Measurements from ENCODE around the gene PCDHA13. TPM values are rescaled to one million over a fixed set of nuclear protein-coding genes. Genes with fewer than 3 reads are reported as not detected.

The PCDHA13 gene
- polyA plus RNA-seq, 1 donor from 2014 or later: 0.89 TPM

DNA sequence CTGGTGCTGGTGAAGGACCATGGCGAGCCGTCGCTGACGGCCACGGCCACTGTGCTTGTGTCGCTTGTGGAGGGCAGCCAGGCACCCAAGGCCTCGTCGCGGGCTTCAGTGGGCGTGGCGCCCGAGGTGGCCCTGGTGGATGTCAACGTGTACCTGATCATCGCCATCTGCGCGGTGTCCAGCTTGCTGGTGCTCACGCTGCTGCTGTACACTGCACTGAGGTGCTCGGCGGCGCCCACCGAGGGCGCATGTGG lies 24.0 kb upstream of the PCDHA13 start:
- Histone ChIP-seq H3K4me2 (ENCODE audit: low read length) (no peak overlapping the region), H4K20me1 (ENCODE audit: insufficient read depth) (no peaks in the 10 kb centered on the region), H3K9me3 (ENCODE audit: low read length) (peaks cover 34% of the 10 kb centered on the region), H3F3A (ENCODE audit: insufficient read depth, low read length, poor library complexity, severe bottlenecking) (peaks cover 3% of the 10 kb centered on the region), H3K9ac (ENCODE audit: low read length) (no peak overlapping the region), H3K79me2 (replicated peaks; ENCODE audit: insufficient read depth, low read length) (peaks cover 9% of the 10 kb centered on the region), H3K27me3 (ENCODE audit: insufficient read depth, low read depth, low read length) (no peaks in the 10 kb centered on the region), H3K9me2 (ENCODE audit: insufficient read depth, low read length) (no peaks in the 10 kb centered on the region), H2AFZ (ENCODE audit: low read depth, low read length) (no peak overlapping the region), H3K27ac (ENCODE audit: low read length) (no peak overlapping the region), H3K4me3 (ENCODE audit: low read length) (peak overlapping the region; percentile 37), H3K36me3 (ENCODE audit: insufficient read depth, low read length) (peaks cover 28% of the 10 kb centered on the region)
- TF ChIP-seq REST (IDR thresholded peaks at IDR 0.05; ENCODE audit: borderline replicate concordance): no peak
- no peak for TF ChIP-seq EP300 (conservative IDR thresholded peaks at IDR 0.05; ENCODE audit: poor library complexity, severe bottlenecking)
- TF ChIP-seq SMC3 (conservative IDR thresholded peaks at IDR 0.05; ENCODE audit: poor library complexity): no peak
- TF ChIP-seq EZH2 (IDR thresholded peaks at IDR 0.05; ENCODE audit: borderline replicate concordance, insufficient read depth, low read length, poor library complexity, severe bottlenecking): no peak
- TF ChIP-seq RAD21 (conservative IDR thresholded peaks at IDR 0.05): no peak
- no peak for TF ChIP-seq POLR2AphosphoS5 (IDR thresholded peaks at IDR 0.05)
- TF ChIP-seq TAF1 (IDR thresholded peaks at IDR 0.05; ENCODE audit: low read depth): no peak
- no peak for TF ChIP-seq CTCF (IDR thresholded peaks at IDR 0.05; ENCODE audit: poor library complexity, severe bottlenecking)
- no peak for TF ChIP-seq MXI1 (conservative IDR thresholded peaks at IDR 0.05; ENCODE audit: poor library complexity, severe bottlenecking)

DNA sequence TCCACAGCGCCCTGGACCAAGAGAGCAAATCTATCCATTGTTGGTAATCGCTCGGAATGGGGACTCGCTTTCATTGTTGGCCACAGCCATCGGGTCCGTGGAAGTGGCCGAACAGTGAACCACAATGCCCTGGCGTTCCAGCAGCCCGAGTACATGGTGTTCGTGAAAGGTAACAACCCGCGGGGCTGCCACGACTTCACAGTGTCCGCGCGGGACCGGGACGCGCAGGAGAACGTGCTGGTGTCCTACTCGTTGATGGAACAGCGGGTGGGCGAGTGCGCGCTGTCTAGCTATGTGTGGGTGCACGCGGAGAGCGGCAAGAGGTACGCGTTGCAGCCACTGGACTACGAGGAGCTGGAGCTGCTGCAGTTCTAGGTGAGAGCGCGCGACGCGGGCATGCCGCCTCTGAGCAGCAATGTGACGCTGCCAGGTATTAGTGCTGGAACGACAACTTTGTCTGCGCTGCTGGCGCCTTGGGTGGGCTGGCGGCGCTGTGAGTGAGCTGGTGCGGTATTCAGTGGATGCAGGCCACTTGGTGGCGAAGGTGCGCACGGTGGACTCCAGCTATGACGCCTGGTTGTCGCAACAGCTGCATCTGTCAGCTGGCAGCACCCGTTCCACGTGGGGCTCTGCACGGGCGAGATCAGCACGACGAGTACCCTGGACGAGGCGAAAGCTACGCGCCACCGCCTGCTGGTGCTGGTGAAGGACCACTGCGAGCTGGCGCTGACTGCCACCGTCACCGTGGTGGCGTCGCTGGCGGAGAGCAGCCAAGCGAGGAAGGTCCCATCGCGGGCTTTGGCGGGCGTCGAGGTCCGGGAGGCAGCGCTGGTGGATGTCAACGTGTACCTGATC lies 19.3 kb upstream of the PCDHA13 start:
- Histone ChIP-seq H3K36me3 (ENCODE audit: insufficient read depth, low read length) (peaks cover 52% of the 10 kb centered on the region), H3F3A (ENCODE audit: insufficient read depth, low read length, poor library complexity, severe bottlenecking) (peaks cover 3% of the 10 kb centered on the region), H3K4me2 (ENCODE audit: low read length) (no peak overlapping the region), H2AFZ (ENCODE audit: low read depth, low read length) (no peak overlapping the region), H3K27ac (ENCODE audit: low read length) (no peak overlapping the region), H3K27me3 (ENCODE audit: insufficient read depth, low read depth, low read length) (no peaks in the 10 kb centered on the region), H3K9me2 (ENCODE audit: insufficient read depth, low read length) (no peaks in the 10 kb centered on the region), H3K4me3 (ENCODE audit: low read length) (no peak overlapping the region), H3K9me3 (ENCODE audit: low read length) (peaks cover 45% of the 10 kb centered on the region), H3K79me2 (replicated peaks; ENCODE audit: insufficient read depth, low read length) (peaks cover 40% of the 10 kb centered on the region), H4K20me1 (ENCODE audit: insufficient read depth) (no peaks in the 10 kb centered on the region), H3K9ac (ENCODE audit: low read length) (no peak overlapping the region)
- TF ChIP-seq RAD21 (conservative IDR thresholded peaks at IDR 0.05) (no peak), SMC3 (conservative IDR thresholded peaks at IDR 0.05; ENCODE audit: poor library complexity) (no peak), CTCF (IDR thresholded peaks at IDR 0.05; ENCODE audit: poor library complexity, severe bottlenecking) (no peak), TAF1 (IDR thresholded peaks at IDR 0.05; ENCODE audit: low read depth) (no peak), MXI1 (conservative IDR thresholded peaks at IDR 0.05; ENCODE audit: poor library complexity, severe bottlenecking) (no peak), EP300 (conservative IDR thresholded peaks at IDR 0.05; ENCODE audit: poor library complexity, severe bottlenecking) (no peak), EZH2 (IDR thresholded peaks at IDR 0.05; ENCODE audit: borderline replicate concordance, insufficient read depth, low read length, poor library complexity, severe bottlenecking) (no peak), POLR2AphosphoS5 (IDR thresholded peaks at IDR 0.05) (no peak), REST (IDR thresholded peaks at IDR 0.05; ENCODE audit: borderline replicate concordance) (no peak)
